BLaER1 (cell line): ENCODE measurements around the gene KIRREL1.

ENCODE experiments used
- H3K27ac ChIP-seq: shearing (Covaris generic); formaldehyde crosslinking; 2 replicates; pipeline ENCODE4 v1.8.1; 2022
- H3K27me3 ChIP-seq: shearing (Covaris generic); formaldehyde crosslinking; 2 replicates; pipeline ENCODE4 v1.8.1; 2022
- H3K36me3 ChIP-seq: shearing (Covaris generic); formaldehyde crosslinking; 2 replicates; pipeline ENCODE4 v1.8.1; 2022
- H3K4me1 ChIP-seq: shearing (Covaris generic); formaldehyde crosslinking; 2 replicates; pipeline ENCODE4 v1.8.1; 2022
- H3K4me2 ChIP-seq: shearing (Covaris generic); formaldehyde crosslinking; 2 replicates; pipeline ENCODE4 v1.8.1; 2022
- H3K4me3 ChIP-seq: shearing (Covaris generic); formaldehyde crosslinking; 2 replicates; pipeline ENCODE4 v1.8.1; 2022
- H3K9ac ChIP-seq: shearing (Covaris generic); formaldehyde crosslinking; 2 replicates; pipeline ENCODE4 v1.8.1; 2022
- H3K9me3 ChIP-seq: shearing (Covaris generic); formaldehyde crosslinking; 2 replicates; pipeline ENCODE4 v1.8.1; 2022
- H4K20me1 ChIP-seq: shearing (Covaris generic); formaldehyde crosslinking; 2 replicates; pipeline ENCODE4 v1.8.1; 2022
- Cebpa-rat ChIP-seq: shearing (Covaris generic); IDR thresholded peaks from 2 replicates; pipeline ENCODE4 v1.8.1; 2022

The KIRREL1 gene

GRCh38 chr1:158077411-158078256, 84.2 kb downstream of the KIRREL1 start:
- H3K9me3 ChIP-seq = no peaks in the 10 kb centered on the region
- peaks cover 25% of the 10 kb centered on the region; the same call in 1 of the 2 replicates for H4K20me1 ChIP-seq
- H3K27me3 ChIP-seq = no peaks in the 10 kb centered on the region
- H3K27ac ChIP-seq = peak overlapping the region; percentile 43; the same call in 1 of the 2 replicates
- no peak overlapping the region for H3K4me3 ChIP-seq
- peaks cover 33% of the 10 kb centered on the region for H3K36me3 ChIP-seq
- no peak for TF ChIP-seq Cebpa-rat
- peak overlapping the region; percentile 48 for H3K4me2 ChIP-seq
- peaks cover 34% of the 10 kb centered on the region for H3K4me1 ChIP-seq
- peak overlapping the region; percentile 1; the same call in 1 of the 2 replicates for H3K9ac ChIP-seq

DNA sequence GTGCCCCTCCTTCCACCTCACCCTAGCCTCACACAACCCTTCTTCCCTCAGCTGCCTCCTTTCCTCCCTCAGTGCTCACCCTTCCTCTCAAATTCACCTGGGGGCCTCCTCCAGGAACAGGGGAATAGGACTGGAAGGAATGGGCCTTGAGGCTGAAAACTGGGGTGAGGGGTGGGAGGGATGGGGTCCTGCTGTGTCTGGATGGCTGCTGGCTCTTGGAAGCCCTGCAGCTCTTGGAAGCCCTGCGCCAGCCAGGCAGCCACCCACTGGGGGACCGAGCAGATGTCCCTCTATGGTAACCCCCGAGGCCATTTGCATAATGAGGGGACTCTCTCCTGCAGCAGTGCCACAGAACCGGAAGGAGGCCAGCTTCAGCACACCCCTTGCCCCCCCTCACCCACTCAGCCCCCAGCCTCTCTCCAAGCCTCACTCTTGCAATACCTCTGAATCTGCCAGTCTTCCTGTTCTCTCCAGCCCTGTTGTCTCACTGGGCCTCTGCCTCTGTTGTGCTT, 85.2 kb downstream of the KIRREL1 start:
- H3K27ac ChIP-seq = peak overlapping the region; percentile 31; the same call in 1 of the 2 replicates
- H3K4me1 ChIP-seq = peaks cover 34% of the 10 kb centered on the region
- H3K27me3 ChIP-seq = no peaks in the 10 kb centered on the region
- no peak for TF ChIP-seq Cebpa-rat
- H3K4me2 ChIP-seq = peak overlapping the region; percentile 42
- no peak overlapping the region for H3K4me3 ChIP-seq
- H3K36me3 ChIP-seq = peaks cover 42% of the 10 kb centered on the region
- H4K20me1 ChIP-seq = peaks cover 25% of the 10 kb centered on the region; the same call in 1 of the 2 replicates
- H3K9ac ChIP-seq = no peak overlapping the region
- H3K9me3 ChIP-seq = no peaks in the 10 kb centered on the region

GRCh38 chr1:158080066-158080465, 86.6 kb downstream of the KIRREL1 start:
- no peak overlapping the region for H3K4me2 ChIP-seq
- H3K27ac ChIP-seq = no peak overlapping the region
- H3K4me1 ChIP-seq = peaks cover 34% of the 10 kb centered on the region
- H3K9me3 ChIP-seq = no peaks in the 10 kb centered on the region
- no peak for TF ChIP-seq Cebpa-rat
- H3K36me3 ChIP-seq = peaks cover 49% of the 10 kb centered on the region
- H3K27me3 ChIP-seq = no peaks in the 10 kb centered on the region
- H3K4me3 ChIP-seq = no peak overlapping the region
- H3K9ac ChIP-seq = no peak overlapping the region
- H4K20me1 ChIP-seq = peaks cover 25% of the 10 kb centered on the region; the same call in 1 of the 2 replicates

GRCh38 chr1:158084336-158084735, 90.9 kb downstream of the KIRREL1 start:
- Histone ChIP-seq H3K9ac (no peak overlapping the region), H3K27me3 (no peaks in the 10 kb centered on the region), H3K4me3 (no peak overlapping the region), H3K36me3 (peaks cover 87% of the 10 kb centered on the region), H3K27ac (no peak overlapping the region), H3K9me3 (no peaks in the 10 kb centered on the region), H3K4me1 (no peaks in the 10 kb centered on the region; the same call in 1 of the 2 replicates), H4K20me1 (no peaks in the 10 kb centered on the region), H3K4me2 (no peak overlapping the region)
- no peak for TF ChIP-seq Cebpa-rat

GRCh38 chr1:158084747-158085146, 91.3 kb downstream of the KIRREL1 start:
- Histone ChIP-seq H3K4me1 (no peaks in the 10 kb centered on the region), H3K36me3 (peaks cover 87% of the 10 kb centered on the region), H3K27me3 (no peaks in the 10 kb centered on the region), H3K9me3 (no peaks in the 10 kb centered on the region), H3K4me3 (no peak overlapping the region), H3K4me2 (no peak overlapping the region), H3K9ac (no peak overlapping the region), H4K20me1 (no peaks in the 10 kb centered on the region), H3K27ac (no peak overlapping the region)
- TF ChIP-seq Cebpa-rat = no peak

GRCh38 chr1:158087320-158087927, 94.0 kb downstream of the KIRREL1 start:
- no peaks in the 10 kb centered on the region for H3K27me3 ChIP-seq
- H3K27ac ChIP-seq = no peak overlapping the region
- no peaks in the 10 kb centered on the region for H3K4me1 ChIP-seq
- peaks cover 96% of the 10 kb centered on the region for H3K36me3 ChIP-seq
- no peak overlapping the region for H3K4me3 ChIP-seq
- H3K9ac ChIP-seq = no peak overlapping the region
- H3K4me2 ChIP-seq = no peak overlapping the region
- no peaks in the 10 kb centered on the region for H4K20me1 ChIP-seq
- no peaks in the 10 kb centered on the region for H3K9me3 ChIP-seq
- TF ChIP-seq Cebpa-rat = no peak

DNA sequence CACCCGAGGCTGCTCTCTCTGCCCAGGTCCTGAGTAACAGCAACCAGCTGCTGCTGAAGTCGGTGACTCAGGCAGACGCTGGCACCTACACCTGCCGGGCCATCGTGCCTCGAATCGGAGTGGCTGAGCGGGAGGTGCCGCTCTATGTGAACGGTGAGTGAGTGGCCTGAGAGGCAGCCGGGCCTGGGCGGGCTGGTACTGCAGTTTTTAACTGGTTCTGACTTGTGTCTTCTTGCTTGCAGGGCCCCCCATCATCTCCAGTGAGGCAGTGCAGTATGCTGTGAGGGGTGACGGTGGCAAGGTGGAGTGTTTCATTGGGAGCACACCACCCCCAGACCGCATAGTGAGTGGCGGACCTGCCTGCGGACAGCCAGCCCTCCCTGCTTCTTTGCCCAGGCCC, 96.0 kb downstream of the KIRREL1 start:
- H3K27ac ChIP-seq = no peak overlapping the region

GRCh38 chr1:158089925-158090637, 96.6 kb downstream of the KIRREL1 start:
- Histone ChIP-seq H3K27ac (no peak overlapping the region), H3K9ac (no peak overlapping the region), H3K36me3 (peaks cover 98% of the 10 kb centered on the region), H3K9me3 (no peaks in the 10 kb centered on the region), H3K4me2 (no peak overlapping the region), H3K27me3 (no peaks in the 10 kb centered on the region), H4K20me1 (no peaks in the 10 kb centered on the region), H3K4me1 (no peaks in the 10 kb centered on the region), H3K4me3 (no peak overlapping the region)
- no peak for TF ChIP-seq Cebpa-rat

More for the DNA sequence above, 96.0 kb downstream of the KIRREL1 start:
- no peaks in the 10 kb centered on the region for H3K9me3 ChIP-seq
- H3K4me3 ChIP-seq = no peak overlapping the region
- H3K4me2 ChIP-seq = no peak overlapping the region
- H4K20me1 ChIP-seq = no peaks in the 10 kb centered on the region
- H3K27me3 ChIP-seq = no peaks in the 10 kb centered on the region
- TF ChIP-seq Cebpa-rat = no peak
- no peaks in the 10 kb centered on the region for H3K4me1 ChIP-seq
- peaks cover 98% of the 10 kb centered on the region for H3K36me3 ChIP-seq
- H3K9ac ChIP-seq = no peak overlapping the region

DNA sequence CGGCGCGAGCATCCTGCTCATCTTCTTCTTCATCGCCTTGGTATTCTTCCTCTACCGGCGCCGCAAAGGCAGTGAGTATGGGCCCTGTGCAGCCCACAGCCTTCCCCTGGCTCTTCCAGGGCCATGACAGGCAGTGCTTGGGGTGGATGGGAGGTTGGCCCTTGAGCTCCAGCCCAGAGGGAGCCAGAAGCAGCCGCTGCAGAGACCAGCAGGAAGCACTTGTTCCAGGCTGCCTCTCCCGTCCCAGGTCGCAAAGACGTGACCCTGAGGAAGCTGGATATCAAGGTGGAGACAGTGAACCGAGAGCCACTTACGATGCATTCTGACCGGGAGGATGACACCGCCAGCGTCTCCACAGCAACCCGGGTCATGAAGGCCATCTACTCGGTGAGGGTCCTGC, 99.9 kb downstream of the KIRREL1 start:
- Histone ChIP-seq H3K9ac (no peak overlapping the region), H3K4me1 (peaks cover 12% of the 10 kb centered on the region; the same call in 1 of the 2 replicates), H3K27me3 (no peaks in the 10 kb centered on the region), H3K36me3 (peaks cover 87% of the 10 kb centered on the region), H3K9me3 (no peaks in the 10 kb centered on the region), H3K4me2 (no peak overlapping the region), H4K20me1 (no peaks in the 10 kb centered on the region), H3K27ac (no peak overlapping the region), H3K4me3 (no peak overlapping the region)
- no peak for TF ChIP-seq Cebpa-rat
